ENCODE measurements around the gene SEPTIN12. TPM values are rescaled to one million over a fixed set of nuclear protein-coding genes. Genes with fewer than 3 reads are reported as not detected.

The SEPTIN12 gene
- total RNA-seq, 1 experiment from 2014 or later: not detected

DNA sequence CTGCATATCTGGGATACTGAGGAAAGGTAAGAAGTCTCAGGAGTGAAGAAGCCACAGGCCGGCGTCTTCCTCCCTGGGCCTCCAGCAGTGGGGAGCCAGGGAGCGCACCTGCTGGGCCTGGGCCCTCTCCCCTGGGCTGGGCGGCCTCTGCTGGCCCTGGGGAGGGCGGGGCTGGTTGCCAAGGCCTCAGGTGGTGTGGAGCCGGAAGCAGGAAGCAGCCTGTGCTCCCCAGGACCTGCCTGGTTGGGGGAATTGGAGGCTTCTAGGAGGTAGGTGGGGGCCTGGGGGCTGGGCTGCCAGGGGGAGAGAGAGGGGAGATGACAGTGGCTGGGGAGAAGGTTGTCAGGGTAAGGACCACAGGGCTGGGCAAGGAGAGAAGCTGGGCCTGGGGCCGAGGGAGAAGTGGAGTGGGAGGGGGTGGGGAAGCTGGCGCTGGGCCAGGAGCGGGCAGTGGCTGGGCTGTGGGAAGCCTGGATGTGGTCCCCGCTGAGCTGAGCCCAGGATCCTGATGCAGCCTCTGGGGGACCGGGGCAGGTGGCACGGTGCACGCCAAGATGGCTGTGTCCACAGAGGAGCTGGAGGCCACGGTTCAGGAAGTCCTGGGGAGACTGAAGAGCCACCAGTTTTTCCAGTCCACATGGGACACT, 7.2 kb upstream of the SEPTIN12 start, which contains the start of gene SMIM22:
SMIM22 (plus strand) TSS at position 189 of the 647 bp plus-strand sequence; CDS start at position 555, 366 bp downstream.
- no peaks in the 10 kb centered on the region for H3K9me2 ChIP-seq (replicated peaks; ENCODE audit: insufficient read depth, low read length)
- no peak within 1 kb of the TSS for H2AFZ ChIP-seq (ENCODE audit: low read length)
- no peak within 1 kb of the TSS for H3K4me2 ChIP-seq (ENCODE audit: low read depth, low read length, poor library complexity, severe bottlenecking)
- no peak within 1 kb of the TSS for H3K27ac ChIP-seq (ENCODE audit: low read length)
- H3K4me1 ChIP-seq (ENCODE audit: low read length): no peaks in the 10 kb centered on the region
- H3K9ac ChIP-seq (ENCODE audit: low read length): no peak within 1 kb of the TSS
- no peaks in the 10 kb centered on the region for H4K20me1 ChIP-seq (ENCODE audit: insufficient read depth, low read depth, low read length)
- H3K79me2 ChIP-seq (ENCODE audit: low read length): no peaks in the 10 kb centered on the region
- no peaks in the 10 kb centered on the region for H3K27me3 ChIP-seq (ENCODE audit: low read length)
- H3K9me3 ChIP-seq (ENCODE audit: low read length): no peaks in the 10 kb centered on the region
- no peaks in the 10 kb centered on the region for H3K36me3 ChIP-seq (ENCODE audit: insufficient read depth, low read length)
- DNase-seq: no peak
- H3K4me3 ChIP-seq (ENCODE audit: low read length): no peak within 1 kb of the TSS

DNA sequence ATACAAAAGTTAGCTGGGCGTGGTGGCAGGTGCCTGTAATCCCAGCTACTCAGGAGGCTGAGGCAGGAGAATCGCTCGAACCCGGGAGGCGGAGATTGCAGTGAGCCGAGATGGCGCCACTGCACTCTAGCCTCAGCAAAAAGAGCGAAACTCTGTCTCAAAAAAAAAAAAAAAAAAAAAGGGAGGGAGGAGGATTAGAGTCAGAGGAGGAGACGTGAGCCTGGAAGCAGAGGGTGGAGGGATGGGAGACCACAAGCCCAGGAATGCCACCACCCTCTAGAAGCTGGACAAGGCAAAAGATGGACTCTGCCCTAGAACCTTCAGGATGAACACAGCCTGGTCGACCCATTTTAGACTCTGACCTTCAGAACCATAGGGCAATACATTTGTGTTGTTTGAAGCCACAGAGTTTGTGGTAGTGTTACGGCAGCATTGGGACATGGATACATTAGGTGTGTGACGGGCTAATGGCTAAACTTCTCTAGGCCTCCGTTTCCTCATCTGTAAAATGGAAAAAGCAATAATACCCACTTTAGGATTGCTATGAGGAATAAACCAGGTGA, 4.9 kb upstream of the SEPTIN12 start:
- no peak overlapping the region for H3K4me2 ChIP-seq (ENCODE audit: low read depth, low read length, poor library complexity, severe bottlenecking)
- no peaks in the 10 kb centered on the region for H4K20me1 ChIP-seq (ENCODE audit: insufficient read depth, low read depth, low read length)
- H3K9me2 ChIP-seq (replicated peaks; ENCODE audit: insufficient read depth, low read length): no peaks in the 10 kb centered on the region
- H2AFZ ChIP-seq (ENCODE audit: low read length): no peak overlapping the region
- no peaks in the 10 kb centered on the region for H3K27me3 ChIP-seq (ENCODE audit: low read length)
- H3K4me1 ChIP-seq (ENCODE audit: low read length): no peaks in the 10 kb centered on the region
- DNase-seq: no peak
- H3K9me3 ChIP-seq (ENCODE audit: low read length): no peaks in the 10 kb centered on the region
- no peak overlapping the region for H3K4me3 ChIP-seq (ENCODE audit: low read length)
- H3K36me3 ChIP-seq (ENCODE audit: insufficient read depth, low read length): no peaks in the 10 kb centered on the region
- H3K27ac ChIP-seq (ENCODE audit: low read length): no peak overlapping the region
- H3K79me2 ChIP-seq (ENCODE audit: low read length): no peaks in the 10 kb centered on the region
- no peak overlapping the region for H3K9ac ChIP-seq (ENCODE audit: low read length)

DNA sequence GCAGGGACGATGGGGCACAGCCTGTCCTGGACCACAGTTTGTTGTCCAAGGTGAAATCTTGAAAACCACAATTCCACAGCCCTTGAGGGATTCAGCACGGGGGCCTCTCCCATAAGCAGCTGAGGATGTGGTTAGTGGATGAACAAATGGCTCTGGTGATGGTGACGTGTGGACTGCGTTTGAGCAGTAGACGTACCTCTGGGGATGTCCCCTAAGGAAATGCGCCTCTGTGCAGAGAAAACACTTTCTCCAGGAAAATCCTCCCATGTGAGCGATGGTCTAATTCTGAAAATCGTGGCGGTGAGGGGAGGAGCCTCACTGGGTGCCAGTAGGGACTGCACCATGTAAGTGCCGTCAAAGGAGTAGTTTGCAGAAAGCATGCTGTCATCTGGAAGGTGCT, 2.7 kb upstream of the SEPTIN12 start:
- Histone ChIP-seq H2AFZ (ENCODE audit: low read length) (no peak overlapping the region), H3K27ac (ENCODE audit: low read length) (no peak overlapping the region), H3K79me2 (ENCODE audit: low read length) (no peaks in the 10 kb centered on the region), H3K9ac (ENCODE audit: low read length) (no peak overlapping the region), H3K4me1 (ENCODE audit: low read length) (no peaks in the 10 kb centered on the region), H3K4me3 (ENCODE audit: low read length) (no peak overlapping the region), H3K9me2 (replicated peaks; ENCODE audit: insufficient read depth, low read length) (no peaks in the 10 kb centered on the region), H3K9me3 (ENCODE audit: low read length) (no peaks in the 10 kb centered on the region), H3K4me2 (ENCODE audit: low read depth, low read length, poor library complexity, severe bottlenecking) (no peak overlapping the region), H3K27me3 (ENCODE audit: low read length) (no peaks in the 10 kb centered on the region), H3K36me3 (ENCODE audit: insufficient read depth, low read length) (no peaks in the 10 kb centered on the region), H4K20me1 (ENCODE audit: insufficient read depth, low read depth, low read length) (no peaks in the 10 kb centered on the region)
- DNase-seq: no peak

DNA sequence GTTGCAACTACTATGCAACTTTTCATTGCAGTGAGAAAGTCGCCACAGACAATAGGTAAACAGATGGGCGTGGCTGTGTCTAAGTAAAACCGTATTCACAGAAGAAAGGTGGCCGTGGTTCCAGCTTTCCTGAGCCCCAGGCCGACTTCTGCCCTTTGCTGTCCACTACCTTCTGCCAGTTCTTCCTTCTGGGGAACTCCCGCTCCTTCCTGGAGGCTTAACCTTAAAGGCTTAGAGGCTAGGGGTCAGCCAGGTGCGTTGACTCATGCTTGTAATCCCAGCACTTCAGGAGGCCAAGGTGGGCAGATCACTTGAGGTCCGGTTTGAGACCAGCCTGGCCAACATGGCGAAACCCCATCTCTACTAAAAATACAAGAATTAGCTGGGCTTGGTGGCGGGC, 2.1 kb upstream of the SEPTIN12 start:
- H3K27ac ChIP-seq (ENCODE audit: low read length): no peak overlapping the region
- no peak overlapping the region for H3K9ac ChIP-seq (ENCODE audit: low read length)
- H3K36me3 ChIP-seq (ENCODE audit: insufficient read depth, low read length): no peaks in the 10 kb centered on the region
- DNase-seq: no peak
- H3K79me2 ChIP-seq (ENCODE audit: low read length): no peaks in the 10 kb centered on the region
- H3K9me3 ChIP-seq (ENCODE audit: low read length): no peaks in the 10 kb centered on the region
- no peaks in the 10 kb centered on the region for H3K27me3 ChIP-seq (ENCODE audit: low read length)
- H3K9me2 ChIP-seq (replicated peaks; ENCODE audit: insufficient read depth, low read length): no peaks in the 10 kb centered on the region
- no peak overlapping the region for H2AFZ ChIP-seq (ENCODE audit: low read length)
- no peak overlapping the region for H3K4me2 ChIP-seq (ENCODE audit: low read depth, low read length, poor library complexity, severe bottlenecking)
- no peaks in the 10 kb centered on the region for H3K4me1 ChIP-seq (ENCODE audit: low read length)
- no peak overlapping the region for H3K4me3 ChIP-seq (ENCODE audit: low read length)
- no peaks in the 10 kb centered on the region for H4K20me1 ChIP-seq (ENCODE audit: insufficient read depth, low read depth, low read length)

DNA sequence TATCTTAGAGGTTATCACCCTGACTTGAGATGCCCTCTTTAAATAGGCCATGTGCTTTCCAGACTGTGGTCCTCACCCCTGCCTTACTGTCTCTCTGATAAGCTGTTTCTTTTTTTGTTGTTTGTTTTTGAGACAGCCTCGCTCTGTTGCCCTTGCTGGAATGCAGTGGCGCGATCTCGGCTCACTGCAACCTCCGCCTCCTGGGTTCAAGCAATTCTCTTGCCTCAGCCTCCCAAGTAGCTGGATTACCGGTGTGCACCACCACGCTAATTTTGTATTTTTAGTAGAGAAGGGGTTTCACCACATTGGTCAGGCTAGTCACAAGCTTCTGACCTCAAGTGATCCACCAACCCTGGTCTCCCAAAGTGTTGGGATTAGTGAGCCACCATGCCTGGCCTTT, 765 bp upstream of the SEPTIN12 start:
- Histone ChIP-seq H3K36me3 (ENCODE audit: insufficient read depth, low read length) (no peaks in the 10 kb centered on the region), H3K4me1 (ENCODE audit: low read length) (no peaks in the 10 kb centered on the region), H3K27ac (ENCODE audit: low read length) (no peak overlapping the region), H4K20me1 (ENCODE audit: insufficient read depth, low read depth, low read length) (no peaks in the 10 kb centered on the region), H3K79me2 (ENCODE audit: low read length) (no peaks in the 10 kb centered on the region), H3K9ac (ENCODE audit: low read length) (no peak overlapping the region), H2AFZ (ENCODE audit: low read length) (no peak overlapping the region), H3K27me3 (ENCODE audit: low read length) (no peaks in the 10 kb centered on the region), H3K4me2 (ENCODE audit: low read depth, low read length, poor library complexity, severe bottlenecking) (no peak overlapping the region), H3K9me2 (replicated peaks; ENCODE audit: insufficient read depth, low read length) (no peaks in the 10 kb centered on the region), H3K9me3 (ENCODE audit: low read length) (no peaks in the 10 kb centered on the region), H3K4me3 (ENCODE audit: low read length) (no peak overlapping the region)
- DNase-seq: no peak

GRCh38 chr16:4788489-4788889, 344 bp upstream of the SEPTIN12 start:
- Histone ChIP-seq H4K20me1 (ENCODE audit: insufficient read depth, low read depth, low read length) (no peaks in the 10 kb centered on the region), H3K27ac (ENCODE audit: low read length) (no peak overlapping the region), H3K4me1 (ENCODE audit: low read length) (no peaks in the 10 kb centered on the region), H3K9ac (ENCODE audit: low read length) (no peak overlapping the region), H3K79me2 (ENCODE audit: low read length) (no peaks in the 10 kb centered on the region), H3K36me3 (ENCODE audit: insufficient read depth, low read length) (no peaks in the 10 kb centered on the region), H3K9me2 (replicated peaks; ENCODE audit: insufficient read depth, low read length) (no peaks in the 10 kb centered on the region), H3K4me3 (ENCODE audit: low read length) (no peak overlapping the region), H2AFZ (ENCODE audit: low read length) (no peak overlapping the region), H3K4me2 (ENCODE audit: low read depth, low read length, poor library complexity, severe bottlenecking) (no peak overlapping the region), H3K27me3 (ENCODE audit: low read length) (no peaks in the 10 kb centered on the region), H3K9me3 (ENCODE audit: low read length) (no peaks in the 10 kb centered on the region)
- DNase-seq: no peak

GRCh38 chr16:4787068-4787467, 1.1 kb downstream of the SEPTIN12 start:
- H3K9me3 ChIP-seq (ENCODE audit: low read length): no peaks in the 10 kb centered on the region
- no peaks in the 10 kb centered on the region for H3K79me2 ChIP-seq (ENCODE audit: low read length)
- no peak overlapping the region for H3K4me3 ChIP-seq (ENCODE audit: low read length)
- H3K27ac ChIP-seq (ENCODE audit: low read length): no peak overlapping the region
- no peak for DNase-seq
- H3K4me1 ChIP-seq (ENCODE audit: low read length): no peaks in the 10 kb centered on the region
- H3K9ac ChIP-seq (ENCODE audit: low read length): no peak overlapping the region
- H3K36me3 ChIP-seq (ENCODE audit: insufficient read depth, low read length): no peaks in the 10 kb centered on the region
- H3K4me2 ChIP-seq (ENCODE audit: low read depth, low read length, poor library complexity, severe bottlenecking): no peak overlapping the region
- H3K9me2 ChIP-seq (replicated peaks; ENCODE audit: insufficient read depth, low read length): no peaks in the 10 kb centered on the region
- H2AFZ ChIP-seq (ENCODE audit: low read length): no peak overlapping the region
- no peaks in the 10 kb centered on the region for H3K27me3 ChIP-seq (ENCODE audit: low read length)
- H4K20me1 ChIP-seq (ENCODE audit: insufficient read depth, low read depth, low read length): no peaks in the 10 kb centered on the region

- Histone ChIP-seq H3K27me3 (ENCODE audit: low read length) (no peaks in the 10 kb centered on the region), H3K9ac (ENCODE audit: low read length) (no peak overlapping the region), H3K4me2 (ENCODE audit: low read depth, low read length, poor library complexity, severe bottlenecking) (no peak overlapping the region), H3K9me3 (ENCODE audit: low read length) (no peaks in the 10 kb centered on the region), H4K20me1 (ENCODE audit: insufficient read depth, low read depth, low read length) (no peaks in the 10 kb centered on the region), H3K4me3 (ENCODE audit: low read length) (no peak overlapping the region), H3K9me2 (replicated peaks; ENCODE audit: insufficient read depth, low read length) (no peaks in the 10 kb centered on the region), H3K27ac (ENCODE audit: low read length) (no peak overlapping the region), H3K4me1 (ENCODE audit: low read length) (no peaks in the 10 kb centered on the region), H2AFZ (ENCODE audit: low read length) (no peak overlapping the region), H3K36me3 (ENCODE audit: insufficient read depth, low read length) (no peaks in the 10 kb centered on the region), H3K79me2 (ENCODE audit: low read length) (no peaks in the 10 kb centered on the region)
- DNase-seq: no peak
Measured at GRCh38 chr16:4785758-4786433, 2.2 kb downstream of the SEPTIN12 start.
